RWPE2 (cell line): ENCODE results near the gene PYCR2.
"Not testable (repeated sequence)": the region's sequence is repeated elsewhere in the genome, so short reads cannot be mapped to it uniquely, and the experiment has no call there.

Experiments
- ATAC-seq: fragments of 200-7000 bp; cut with Tn5 transposase; 3 replicates; pipeline ENCODE4 v1.9.1; 2021; ENCODE audit warnings: low read depth
- DNase-seq: peaks from one replicate; pipeline ENCODE4 v3.0.0-alpha.2; 2020; ENCODE audit warnings: low spot score
- H3K27ac ChIP-seq: fragments of 450-650 bp; 2 replicates; pipeline ENCODE4 v1.5.1; 2017; ENCODE audit warnings: mild to moderate bottlenecking; ENCODE audit not compliant: poor library complexity, severe bottlenecking
- H3K27me3 ChIP-seq: fragments of 250-450 bp; sonication (Bioruptor Pico); 2 replicates; pipeline ENCODE4 v1.5.1; 2021; ENCODE audit warnings: mild to moderate bottlenecking, moderate library complexity; ENCODE audit not compliant: insufficient read depth, poor library complexity, severe bottlenecking
- H3K36me3 ChIP-seq: fragments of 250-450 bp; sonication (Bioruptor Pico); 2 replicates; pipeline ENCODE4 v1.5.1; 2020; ENCODE audit warnings: low read depth, mild to moderate bottlenecking, moderate library complexity
- H3K4me1 ChIP-seq: fragments of 250-450 bp; sonication (Bioruptor Pico); 2 replicates; pipeline ENCODE4 v1.5.1; 2021; ENCODE audit warnings: mild to moderate bottlenecking, moderate library complexity; ENCODE audit not compliant: insufficient read depth, poor library complexity, severe bottlenecking
- H3K4me3 ChIP-seq: fragments of 250-450 bp; sonication (Bioruptor Pico); 2 replicates; pipeline ENCODE4 v1.5.1; 2021; ENCODE audit warnings: mild to moderate bottlenecking, moderate library complexity; ENCODE audit not compliant: severe bottlenecking
- H3K9me3 ChIP-seq: fragments of 250-450 bp; sonication (Bioruptor Pico); 2 replicates; pipeline ENCODE4 v1.5.1; 2021; ENCODE audit warnings: mild to moderate bottlenecking, moderate library complexity; ENCODE audit not compliant: severe bottlenecking
- CTCF ChIP-seq: fragments of 450-650 bp; IDR thresholded peaks from one replicate; pipeline ENCODE4 v1.5.1; 2017; ENCODE audit warnings: mild to moderate bottlenecking, moderate library complexity; ENCODE audit not compliant: poor library complexity, severe bottlenecking

PYCR2 gene

GRCh38 chr1:225940385-225941151, 16.5 kb upstream of the PYCR2 start:
- H3K27me3 ChIP-seq, result no peaks in the 10 kb centered on the region
- ATAC-seq (no peak), DNase-seq (no peak)
- TF ChIP-seq CTCF, result no peak
- H3K27ac ChIP-seq, result no peak overlapping the region
- no peaks in the 10 kb centered on the region for H3K4me1 ChIP-seq
- no peaks in the 10 kb centered on the region for H3K9me3 ChIP-seq
- no peak overlapping the region for H3K4me3 ChIP-seq
- no peaks in the 10 kb centered on the region for H3K36me3 ChIP-seq

GRCh38 chr1:225939939-225940310, 15.9 kb upstream of the PYCR2 start:
- not testable (repeated sequence) for H3K4me1 ChIP-seq, H3K9me3 ChIP-seq, H3K27me3 ChIP-seq, ATAC-seq, H3K36me3 ChIP-seq, DNase-seq, H3K27ac ChIP-seq, H3K4me3 ChIP-seq

GRCh38 chr1:225939097-225939938, 15.3 kb upstream of the PYCR2 start:
- H3K4me1 ChIP-seq, DNase-seq, H3K27ac ChIP-seq, H3K36me3 ChIP-seq, H3K27me3 ChIP-seq, H3K9me3 ChIP-seq, H3K4me3 ChIP-seq, ATAC-seq: not testable (repeated sequence)

- no peaks in the 10 kb centered on the region for H3K27me3 ChIP-seq
- H3K4me1 ChIP-seq, result no peaks in the 10 kb centered on the region
- ATAC-seq, result no peak
- no peaks in the 10 kb centered on the region for H3K9me3 ChIP-seq
- H3K27ac ChIP-seq, result no peak overlapping the region
- no peak for DNase-seq
- H3K36me3 ChIP-seq, result no peaks in the 10 kb centered on the region
- H3K4me3 ChIP-seq, result no peak overlapping the region
- no peak for TF ChIP-seq CTCF
Measured at GRCh38 chr1:225937048-225937968, 13.3 kb upstream of the PYCR2 start.

GRCh38 chr1:225936523-225936922, 12.5 kb upstream of the PYCR2 start:
- Histone ChIP-seq H3K36me3 (no peaks in the 10 kb centered on the region), H3K27me3 (no peaks in the 10 kb centered on the region), H3K4me3 (no peak overlapping the region), H3K27ac (no peak overlapping the region), H3K9me3 (no peaks in the 10 kb centered on the region), H3K4me1 (no peaks in the 10 kb centered on the region)
- ATAC-seq, result no peak
- TF ChIP-seq CTCF, result no peak
- no peak for DNase-seq

GRCh38 chr1:225936086-225936485, 12.0 kb upstream of the PYCR2 start:
- not testable (repeated sequence) for ATAC-seq, H3K4me3 ChIP-seq, H3K27ac ChIP-seq, H3K4me1 ChIP-seq, H3K9me3 ChIP-seq, H3K36me3 ChIP-seq, H3K27me3 ChIP-seq, DNase-seq
